ENCODE results near the gene RAB17.

- TF ChIP-seq CTCF (IDR thresholded peaks at IDR 0.05 in 8 of 11, conservative IDR thresholded peaks at IDR 0.05 in 3 of 11) = no peak
- TF ChIP-seq POLR2AphosphoS5 (IDR thresholded peaks at IDR 0.05) = no peak
- no peak for TF ChIP-seq POLR2A (IDR thresholded peaks at IDR 0.05)
These were observed 2.4 kb downstream of the RAB17 start for GRCh38 chr2:237588044-237588696.

Data from spleen (tissue), 7 donors.